Amygdala (tissue), 56 donors: ENCODE measurements around the gene AQP12A.
"Not testable (repeated sequence)": the region's sequence is repeated elsewhere in the genome, so short reads cannot be mapped to it uniquely, and the experiment has no call there.

ENCODE experiments used
- DNase-seq, 56 donors: peaks; one replicate each; lab custom pipeline; 2025; lab: John Stamatoyannopoulos, UW

AQP12A gene

GRCh38 chr2:240655931-240656886 lies 35.5 kb upstream of the AQP12A start:
- no peak for DNase-seq

GRCh38 chr2:240659883-240660282 lies 31.8 kb upstream of the AQP12A start:
- not testable (repeated sequence) for DNase-seq

- no peak for DNase-seq
Measured at GRCh38 chr2:240662681-240663080, 29.0 kb upstream of the AQP12A start.

GRCh38 chr2:240663546-240664190 lies 28.0 kb upstream of the AQP12A start:
- DNase-seq, result no peak

- no peak for DNase-seq
Measured at GRCh38 chr2:240664622-240665021, 27.0 kb upstream of the AQP12A start.

GRCh38 chr2:240670402-240670801 lies 21.3 kb upstream of the AQP12A start:
- DNase-seq, result no peak

GRCh38 chr2:240670950-240671349 lies 20.7 kb upstream of the AQP12A start:
- DNase-seq, result no peak

- no peak for DNase-seq
Measured at GRCh38 chr2:240672076-240672700, 19.5 kb upstream of the AQP12A start.

- no peak for DNase-seq
Measured at GRCh38 chr2:240672701-240673190, 18.9 kb upstream of the AQP12A start.

GRCh38 chr2:240674461-240675184 lies 17.0 kb upstream of the AQP12A start:
- DNase-seq, result not testable (repeated sequence)

- DNase-seq, result not testable (repeated sequence)
Measured at GRCh38 chr2:240675345-240675744, 16.3 kb upstream of the AQP12A start.

GRCh38 chr2:240678043-240678442 lies 13.6 kb upstream of the AQP12A start:
- DNase-seq, result not testable (repeated sequence)

GRCh38 chr2:240678909-240679308 lies 12.8 kb upstream of the AQP12A start:
- not testable (repeated sequence) for DNase-seq

GRCh38 chr2:240680185-240680584 lies 11.5 kb upstream of the AQP12A start:
- DNase-seq, result not testable (repeated sequence)

- DNase-seq, result not testable (repeated sequence)
Measured at GRCh38 chr2:240682431-240683224, 9.0 kb upstream of the AQP12A start, which contains the start of gene AQP12B. Gene AQP12B (minus strand): TSS chr2:240682885. CDS start chr2:240682837, 48 bp downstream.

GRCh38 chr2:240683329-240683979 lies 8.2 kb upstream of the AQP12A start:
- DNase-seq, result not testable (repeated sequence)

GRCh38 chr2:240683980-240684728 lies 7.5 kb upstream of the AQP12A start:
- not testable (repeated sequence) for DNase-seq

- no peak for DNase-seq
Measured at GRCh38 chr2:240685771-240686371, 5.8 kb upstream of the AQP12A start.
